ENCODE measurements around the gene STYXL1. TPM values are rescaled to one million over a fixed set of nuclear protein-coding genes. Genes with fewer than 3 reads are reported as not detected.
"Not testable (repeated sequence)": the region's sequence is repeated elsewhere in the genome, so short reads cannot be mapped to it uniquely, and the experiment has no call there.

The STYXL1 gene
- total RNA-seq, 1 donor from 2014 or later, result 35.3 TPM

DNA sequence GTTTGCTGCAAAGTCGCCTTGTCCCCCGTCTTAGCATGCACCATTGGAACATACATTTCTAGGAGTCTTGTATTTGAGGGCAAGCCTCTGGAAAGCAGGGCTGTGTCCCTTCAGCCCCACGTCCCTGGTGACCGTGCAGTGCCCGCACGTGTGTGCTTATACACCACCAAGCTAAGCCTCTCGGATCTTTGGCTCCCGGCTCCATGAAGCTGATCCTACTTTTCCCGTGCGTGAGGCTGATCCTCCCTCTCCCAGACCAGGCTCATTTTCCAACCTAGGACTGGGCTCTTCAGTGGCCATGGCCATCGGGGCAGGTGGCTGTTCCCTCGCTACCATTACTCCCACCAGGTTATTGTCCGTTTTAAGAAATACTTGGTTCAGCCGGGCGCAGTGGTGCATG is 14.5 kb upstream of the STYXL1 start:
- Mint-ChIP-seq H3K4me3 (no peak overlapping the region), H3K4me1 (no peaks in the 10 kb centered on the region), H3K27me3 (ENCODE audit: low read depth) (no peaks in the 10 kb centered on the region), H3K9me3 (no peaks in the 10 kb centered on the region), H3K36me3 (peaks cover 48% of the 10 kb centered on the region), H3K27ac (no peak overlapping the region)
- DNase-seq (ENCODE audit: low spot score in 2 of 2, unreplicated experiment in 2 of 2), result no peak
- TF ChIP-seq, protein P1, sequence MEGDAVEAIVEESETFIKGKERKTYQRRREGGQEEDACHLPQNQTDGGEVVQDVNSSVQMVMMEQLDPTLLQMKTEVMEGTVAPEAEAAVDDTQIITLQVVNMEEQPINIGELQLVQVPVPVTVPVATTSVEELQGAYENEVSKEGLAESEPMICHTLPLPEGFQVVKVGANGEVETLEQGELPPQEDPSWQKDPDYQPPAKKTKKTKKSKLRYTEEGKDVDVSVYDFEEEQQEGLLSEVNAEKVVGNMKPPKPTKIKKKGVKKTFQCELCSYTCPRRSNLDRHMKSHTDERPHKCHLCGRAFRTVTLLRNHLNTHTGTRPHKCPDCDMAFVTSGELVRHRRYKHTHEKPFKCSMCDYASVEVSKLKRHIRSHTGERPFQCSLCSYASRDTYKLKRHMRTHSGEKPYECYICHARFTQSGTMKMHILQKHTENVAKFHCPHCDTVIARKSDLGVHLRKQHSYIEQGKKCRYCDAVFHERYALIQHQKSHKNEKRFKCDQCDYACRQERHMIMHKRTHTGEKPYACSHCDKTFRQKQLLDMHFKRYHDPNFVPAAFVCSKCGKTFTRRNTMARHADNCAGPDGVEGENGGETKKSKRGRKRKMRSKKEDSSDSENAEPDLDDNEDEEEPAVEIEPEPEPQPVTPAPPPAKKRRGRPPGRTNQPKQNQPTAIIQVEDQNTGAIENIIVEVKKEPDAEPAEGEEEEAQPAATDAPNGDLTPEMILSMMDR (IDR thresholded peaks at IDR 0.05; ENCODE audit: unreplicated experiment), result no peak

DNA sequence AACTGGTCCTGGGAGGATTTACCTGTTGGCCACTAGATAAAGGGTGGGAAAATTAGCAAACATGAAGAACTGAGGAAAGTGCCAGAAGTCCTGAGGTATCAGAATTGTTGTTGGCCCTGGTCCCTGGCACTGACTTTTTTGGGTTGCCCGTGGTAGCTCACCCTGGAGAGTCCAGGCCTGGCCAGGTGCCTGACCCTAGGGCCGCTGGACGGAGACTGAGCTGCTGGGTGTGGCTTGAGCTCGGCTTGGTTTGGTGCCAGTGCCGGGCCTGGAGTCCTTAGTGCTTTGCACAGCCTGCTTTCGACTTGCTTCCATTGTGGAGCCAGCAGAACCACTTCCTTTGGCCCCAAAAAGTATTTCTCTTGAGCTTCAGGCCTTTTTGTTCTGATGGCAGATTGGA is 13.0 kb upstream of the STYXL1 start:
- H3K27me3 Mint-ChIP-seq (ENCODE audit: low read depth), result no peaks in the 10 kb centered on the region
- no peaks in the 10 kb centered on the region for H3K4me1 Mint-ChIP-seq
- no peak for DNase-seq (ENCODE audit: low spot score in 2 of 2, unreplicated experiment in 2 of 2)
- no peak overlapping the region for H3K27ac Mint-ChIP-seq
- TF ChIP-seq, protein P1 (IDR thresholded peaks at IDR 0.05; ENCODE audit: unreplicated experiment), result no peak
- H3K9me3 Mint-ChIP-seq, result no peaks in the 10 kb centered on the region
- H3K36me3 Mint-ChIP-seq, result peaks cover 39% of the 10 kb centered on the region
- H3K4me3 Mint-ChIP-seq, result no peak overlapping the region

DNA sequence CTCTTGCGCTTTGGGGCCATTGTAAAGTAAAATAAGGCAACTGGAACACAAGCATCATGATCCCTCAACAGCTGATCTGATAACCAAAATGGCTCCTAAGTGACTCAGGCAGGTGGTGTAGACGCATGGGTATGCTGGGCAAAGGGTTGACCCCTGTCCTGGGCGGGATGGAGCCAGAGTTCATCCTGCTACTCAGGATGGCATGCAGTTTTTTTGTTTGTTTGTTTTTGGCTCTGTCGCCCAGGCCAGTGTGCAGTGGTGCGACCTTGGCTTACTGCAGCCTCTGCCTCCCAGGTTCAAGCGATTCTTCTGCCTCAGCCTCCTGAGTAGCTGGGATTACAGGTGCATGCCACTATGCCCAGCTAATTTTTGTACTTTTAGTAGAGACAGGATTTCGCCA is 10.9 kb upstream of the STYXL1 start:
- H3K27me3 Mint-ChIP-seq (ENCODE audit: low read depth); H3K4me1 Mint-ChIP-seq; H3K27ac Mint-ChIP-seq; H3K9me3 Mint-ChIP-seq; H3K4me3 Mint-ChIP-seq; DNase-seq (ENCODE audit: low spot score in 2 of 2, unreplicated experiment in 2 of 2): not testable (repeated sequence)
- peaks cover 25% of the 10 kb centered on the region for H3K36me3 Mint-ChIP-seq

DNA sequence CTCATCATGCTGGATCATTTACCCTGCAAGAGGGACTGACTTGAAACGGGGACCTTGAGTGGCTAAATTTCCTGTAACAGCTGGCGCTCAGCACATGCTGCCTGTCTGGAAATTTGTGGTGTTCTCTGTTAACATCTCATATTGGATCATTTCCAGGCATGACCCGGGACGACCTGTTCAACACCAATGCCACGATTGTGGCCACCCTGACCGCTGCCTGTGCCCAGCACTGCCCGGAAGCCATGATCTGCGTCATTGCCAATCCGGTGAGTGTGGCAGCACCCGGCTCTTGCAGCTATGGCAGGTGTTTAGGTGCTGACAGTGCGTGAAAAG is 10.0 kb upstream of the STYXL1 start:
- Mint-ChIP-seq H3K4me1 (no peaks in the 10 kb centered on the region), H3K36me3 (peaks cover 24% of the 10 kb centered on the region), H3K9me3 (no peaks in the 10 kb centered on the region), H3K4me3 (no peak overlapping the region), H3K27me3 (ENCODE audit: low read depth) (no peaks in the 10 kb centered on the region), H3K27ac (no peak overlapping the region)
- TF ChIP-seq, protein P1 (IDR thresholded peaks at IDR 0.05; ENCODE audit: unreplicated experiment), result no peak
- no peak for DNase-seq (ENCODE audit: low spot score in 2 of 2, unreplicated experiment in 2 of 2)

DNA sequence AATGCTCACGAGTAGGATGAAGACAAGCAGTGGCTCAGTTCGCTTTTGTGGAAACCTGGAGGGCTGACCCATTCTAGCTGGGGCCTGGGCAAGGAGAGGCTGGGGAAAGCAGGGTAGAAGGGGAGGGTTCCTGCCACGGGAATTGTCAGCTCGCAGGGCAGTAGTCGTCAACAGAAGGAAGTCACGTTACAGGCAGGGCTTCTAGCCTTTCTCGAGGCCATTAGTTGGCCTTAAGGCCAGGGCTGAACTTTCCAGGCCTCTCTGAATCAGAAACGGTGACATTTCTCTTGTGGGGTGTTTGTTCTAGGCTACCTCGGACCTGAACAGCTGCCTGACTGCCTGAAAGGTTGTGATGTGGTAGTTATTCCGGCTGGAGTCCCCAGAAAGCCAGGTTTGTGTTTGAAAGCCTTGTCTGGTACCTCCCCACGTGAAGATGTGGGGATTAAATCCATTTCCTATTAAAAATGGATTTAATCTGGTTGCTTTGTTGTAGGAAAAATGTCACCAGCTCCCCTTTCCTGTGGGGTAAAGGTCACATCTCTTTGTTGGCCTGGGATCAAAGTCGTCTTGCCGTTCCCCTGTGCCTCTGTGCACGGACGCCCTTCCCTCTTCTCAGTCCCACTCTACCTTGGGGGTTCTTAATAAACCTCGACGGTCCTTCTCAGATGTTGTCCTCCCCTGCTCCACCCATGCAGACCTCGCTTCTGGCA is 9.5 kb upstream of the STYXL1 start:
- Mint-ChIP-seq H3K36me3 (peaks cover 23% of the 10 kb centered on the region), H3K27me3 (ENCODE audit: low read depth) (no peaks in the 10 kb centered on the region), H3K4me3 (no peak overlapping the region), H3K27ac (no peak overlapping the region), H3K9me3 (no peaks in the 10 kb centered on the region), H3K4me1 (no peaks in the 10 kb centered on the region)
- DNase-seq (ENCODE audit: low spot score in 2 of 2, unreplicated experiment in 2 of 2), result no peak
- TF ChIP-seq, protein P1 (IDR thresholded peaks at IDR 0.05; ENCODE audit: unreplicated experiment), result no peak

DNA sequence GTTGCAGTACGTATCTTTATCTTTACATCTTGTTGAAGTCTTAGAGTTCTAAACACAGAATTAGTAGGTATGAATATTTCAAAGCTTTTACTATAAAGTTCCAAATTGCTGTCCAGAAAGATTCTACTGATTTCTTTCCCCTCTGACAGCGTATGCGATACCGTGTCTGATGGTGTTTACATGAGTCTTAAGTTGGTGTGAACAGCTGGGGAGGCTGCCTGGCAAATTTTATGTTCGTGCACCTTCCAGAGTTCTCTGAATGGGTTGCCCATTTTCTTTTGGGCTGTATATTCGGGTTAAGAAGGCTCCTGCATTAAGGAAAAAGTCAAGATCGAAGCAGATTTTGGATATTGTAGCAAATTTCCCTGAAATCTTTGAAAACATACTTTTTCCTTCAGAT is 8.4 kb upstream of the STYXL1 start:
- no peaks in the 10 kb centered on the region for H3K9me3 Mint-ChIP-seq
- H3K27me3 Mint-ChIP-seq (ENCODE audit: low read depth), result no peaks in the 10 kb centered on the region
- no peaks in the 10 kb centered on the region for H3K4me1 Mint-ChIP-seq

More for the DNA sequence above, 8.4 kb upstream of the STYXL1 start:
- Mint-ChIP-seq H3K36me3 (peaks cover 18% of the 10 kb centered on the region), H3K27ac (no peak overlapping the region), H3K4me3 (no peak overlapping the region)
- TF ChIP-seq, protein P1 (IDR thresholded peaks at IDR 0.05; ENCODE audit: unreplicated experiment), result no peak
- DNase-seq (ENCODE audit: low spot score in 2 of 2, unreplicated experiment in 2 of 2), result no peak
